ENCODE measurements around the gene IRAK3.

DNA sequence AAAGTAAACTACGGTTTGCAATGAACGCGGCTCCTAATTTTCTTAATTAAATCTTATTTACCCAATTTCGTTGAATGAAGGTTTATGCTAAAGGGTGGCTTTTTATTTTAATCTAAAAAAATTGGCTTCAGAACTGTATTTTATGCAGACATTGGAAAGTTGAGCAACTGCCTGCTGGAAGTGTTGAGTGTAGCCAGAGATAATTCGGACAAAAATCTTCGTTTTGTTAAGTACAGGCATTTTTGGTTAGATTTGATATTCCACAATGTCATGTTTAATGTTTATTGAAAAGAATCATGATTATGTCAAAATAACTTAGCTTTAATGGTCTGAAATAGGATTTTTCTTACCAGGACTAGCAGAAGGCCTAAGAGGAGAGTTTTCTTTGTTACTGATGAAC is 875 bp downstream of the IRAK3 start:
- no peak for TF ChIP-seq CTCF (IDR thresholded peaks at IDR 0.05)
- TF ChIP-seq POLR2A (IDR thresholded peaks at IDR 0.05): no peak
